ENCODE measurements around the gene TMEM245.
"Not testable (repeated sequence)": the region's sequence is repeated elsewhere in the genome, so short reads cannot be mapped to it uniquely, and the experiment has no call there.

The TMEM245 gene

GRCh38 chr9:108991479-108991878 lies 128.3 kb downstream of the TMEM245 start:
- DNase-seq (ENCODE audit: low read depth): no peak

GRCh38 chr9:108983885-108984284 lies 135.9 kb downstream of the TMEM245 start:
- DNase-seq (ENCODE audit: low read depth): no peak

- no peak for DNase-seq (ENCODE audit: low read depth)
Measured at GRCh38 chr9:108980893-108981292, 138.9 kb downstream of the TMEM245 start.

GRCh38 chr9:108978205-108978604 lies 141.5 kb downstream of the TMEM245 start:
- DNase-seq (ENCODE audit: low read depth): no peak

- no peak for DNase-seq (ENCODE audit: low read depth)
Measured at GRCh38 chr9:108973895-108974294, 145.9 kb downstream of the TMEM245 start.

- no peak for DNase-seq (ENCODE audit: low read depth)
Measured at GRCh38 chr9:108972626-108973209, 147.0 kb downstream of the TMEM245 start.

- no peak for DNase-seq (ENCODE audit: low read depth)
Measured at GRCh38 chr9:108972186-108972585, 147.6 kb downstream of the TMEM245 start.

- DNase-seq (ENCODE audit: low read depth): not testable (repeated sequence)
Measured at GRCh38 chr9:108971392-108971791, 148.4 kb downstream of the TMEM245 start.

- no peak for DNase-seq (ENCODE audit: low read depth)
Measured at GRCh38 chr9:108967916-108968315, 151.8 kb downstream of the TMEM245 start.
